Esophagus muscularis mucosa (tissue), 4 donors: Measurements from ENCODE around the gene WIPF3.

Source experiments
- EP300 ChIP-seq: sonication (generic); formaldehyde crosslinking; IDR thresholded peaks from one replicate; pipeline ENCODE4 v1.6.1; 2017; ENCODE audit warnings: antibody characterized with exemption
- POLR2A ChIP-seq: fragments of 450-650 bp; IDR thresholded peaks from one replicate; pipeline ENCODE4 v1.6.1; 2017; ENCODE audit warnings: antibody characterized with exemption, moderate library complexity, mild to moderate bottlenecking, low read depth
- POLR2AphosphoS5 ChIP-seq, 2 donors: sonication (generic); formaldehyde crosslinking; IDR thresholded peaks; one replicate each; pipeline ENCODE4 v1.6.1; 2017; ENCODE audit warnings: antibody characterized with exemption in 2 of 2
- TF ChIP-seq, protein P1 (sequence below), 3 experiments: fragments of 200-600 bp in 2 of 3; fragments of 450-650 bp in 1 of 3; sonication (generic) in 2 of 3; IDR thresholded peaks; one replicate each; pipeline ENCODE4 v1.5.1; 2017 to 2019; ENCODE audit warnings: antibody characterized with exemption in 3 of 3, mild to moderate bottlenecking in 2 of 3, moderate library complexity in 1 of 3

DNA sequence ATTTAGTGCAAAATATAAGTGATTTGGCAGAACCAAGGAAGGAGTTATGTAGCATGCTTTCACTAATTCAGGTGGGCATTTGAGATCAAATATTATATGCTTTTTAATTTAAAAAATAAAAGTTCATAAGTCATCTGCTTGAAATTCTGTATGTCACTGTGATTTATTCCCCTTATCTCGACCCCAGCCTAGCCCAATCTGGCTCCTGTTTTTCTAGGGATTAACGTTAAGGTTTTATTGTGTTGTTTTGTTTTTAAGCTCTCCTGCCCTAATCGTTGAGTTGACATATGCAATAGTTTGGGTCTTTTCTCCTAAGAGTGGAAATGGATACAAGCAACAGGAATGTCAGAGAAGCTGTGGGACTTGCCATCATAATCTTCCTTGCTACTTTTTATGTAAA is 42.6 kb downstream of the WIPF3 start:
- TF ChIP-seq POLR2A (no peak), EP300 (no peak), POLR2AphosphoS5 (IDR thresholded peaks at IDR 0.05) (no peak)
- TF ChIP-seq, protein P1, sequence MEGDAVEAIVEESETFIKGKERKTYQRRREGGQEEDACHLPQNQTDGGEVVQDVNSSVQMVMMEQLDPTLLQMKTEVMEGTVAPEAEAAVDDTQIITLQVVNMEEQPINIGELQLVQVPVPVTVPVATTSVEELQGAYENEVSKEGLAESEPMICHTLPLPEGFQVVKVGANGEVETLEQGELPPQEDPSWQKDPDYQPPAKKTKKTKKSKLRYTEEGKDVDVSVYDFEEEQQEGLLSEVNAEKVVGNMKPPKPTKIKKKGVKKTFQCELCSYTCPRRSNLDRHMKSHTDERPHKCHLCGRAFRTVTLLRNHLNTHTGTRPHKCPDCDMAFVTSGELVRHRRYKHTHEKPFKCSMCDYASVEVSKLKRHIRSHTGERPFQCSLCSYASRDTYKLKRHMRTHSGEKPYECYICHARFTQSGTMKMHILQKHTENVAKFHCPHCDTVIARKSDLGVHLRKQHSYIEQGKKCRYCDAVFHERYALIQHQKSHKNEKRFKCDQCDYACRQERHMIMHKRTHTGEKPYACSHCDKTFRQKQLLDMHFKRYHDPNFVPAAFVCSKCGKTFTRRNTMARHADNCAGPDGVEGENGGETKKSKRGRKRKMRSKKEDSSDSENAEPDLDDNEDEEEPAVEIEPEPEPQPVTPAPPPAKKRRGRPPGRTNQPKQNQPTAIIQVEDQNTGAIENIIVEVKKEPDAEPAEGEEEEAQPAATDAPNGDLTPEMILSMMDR (IDR thresholded peaks at IDR 0.05), result no peak
